OCI-LY1 (cell line): ENCODE results near the gene UTS2R.

Source experiments
- CTCF ChIP-seq: fragments of 200-600 bp; sonication (generic), shearing (Covaris generic); IDR thresholded peaks from 2 replicates; pipeline ENCODE4 v1.5.1; 2017; ENCODE audit warnings: mild to moderate bottlenecking, antibody characterized with exemption, low read length, moderate library complexity, mixed read lengths
- EZH2 ChIP-seq: fragments of 200-600 bp; sonication (generic), shearing (Covaris generic); IDR thresholded peaks from 2 replicates; pipeline ENCODE4 v1.8.0; 2017; ENCODE audit warnings: borderline replicate concordance, mixed run types, mild to moderate bottlenecking, antibody characterized with exemption, low read length, moderate library complexity, mixed read lengths

GRCh38 chr17:82349287-82349701 lies 22.3 kb upstream of the UTS2R start:
- TF ChIP-seq CTCF (no peak), EZH2 (no peak)
